ENCODE measurements around the gene FBXO38. TPM values are rescaled to one million over a fixed set of nuclear protein-coding genes. Genes with fewer than 3 reads are reported as not detected.

FBXO38 gene
- total RNA-seq, 1 experiment from 2014 or later, result 29.4 TPM

DNA sequence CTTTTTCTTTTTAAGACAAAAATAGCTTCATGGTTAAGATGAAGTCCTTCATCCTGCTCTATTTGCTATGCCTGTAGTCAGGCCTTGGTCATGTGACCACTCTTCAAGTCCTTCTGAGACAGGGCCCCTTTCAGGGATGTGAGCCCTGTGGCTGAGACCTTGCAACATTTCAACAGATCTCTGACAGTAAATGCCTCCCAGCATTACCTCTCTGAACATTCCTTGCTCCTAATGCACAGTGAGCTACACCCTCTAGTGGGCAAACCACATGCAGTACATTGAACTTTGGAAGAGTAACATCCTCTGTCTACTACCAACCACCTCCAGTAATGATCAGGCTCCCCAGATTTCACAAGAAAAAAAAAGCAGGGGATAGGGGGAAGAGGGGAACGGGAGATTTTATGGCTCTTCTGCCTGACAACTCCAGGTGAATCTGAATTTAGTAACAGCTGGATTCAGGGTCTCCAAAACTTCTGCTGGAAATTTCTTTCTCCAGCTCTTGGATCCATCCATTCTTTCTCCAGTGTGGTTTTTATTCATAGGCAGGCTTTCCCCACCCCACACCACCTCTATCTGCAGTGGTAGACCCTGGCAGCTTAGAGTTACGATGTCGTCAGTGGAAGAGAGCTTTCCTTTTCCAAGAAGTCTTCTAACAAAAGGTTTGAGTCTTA lies 8.9 kb upstream of the FBXO38 start:
- H3K4me3 ChIP-seq, result no peak overlapping the region
- DNase-seq, result peak; percentile 29
- no peaks in the 10 kb centered on the region for H3K36me3 ChIP-seq
- H3K27me3 ChIP-seq, result no peaks in the 10 kb centered on the region
- no peaks in the 10 kb centered on the region for H3K9me3 ChIP-seq

GRCh38 chr5:148376198-148376597 lies 7.6 kb upstream of the FBXO38 start:
- Histone ChIP-seq H3K4me3 (no peak overlapping the region), H3K27me3 (no peaks in the 10 kb centered on the region), H3K9me3 (no peaks in the 10 kb centered on the region), H3K36me3 (no peaks in the 10 kb centered on the region)
- DNase-seq, result no peak

- no peaks in the 10 kb centered on the region for H3K9me3 ChIP-seq
- H3K4me3 ChIP-seq, result no peak overlapping the region
- DNase-seq, result no peak
- no peaks in the 10 kb centered on the region for H3K27me3 ChIP-seq
- no peaks in the 10 kb centered on the region for H3K36me3 ChIP-seq
Measured at GRCh38 chr5:148378670-148379069, 5.1 kb upstream of the FBXO38 start.

DNA sequence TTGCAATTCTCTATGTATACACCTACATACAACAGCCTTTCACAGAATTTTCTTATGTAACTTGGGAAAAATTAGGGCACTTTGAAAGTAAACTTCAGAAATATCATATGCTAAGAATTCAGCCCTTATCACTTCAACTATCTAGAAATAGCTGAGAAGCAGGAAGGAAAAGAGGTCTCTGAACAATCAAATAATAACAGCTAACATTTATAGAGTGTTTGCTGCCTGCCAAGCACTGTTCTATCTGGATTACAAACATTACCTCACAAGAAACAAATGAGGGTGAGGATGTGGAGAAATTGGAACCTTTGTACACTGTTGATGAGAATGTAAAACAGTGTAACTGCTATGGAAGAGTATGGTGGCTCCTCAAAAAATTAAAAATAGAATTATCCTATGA lies 4.4 kb upstream of the FBXO38 start:
- H3K36me3 ChIP-seq, result peaks cover 4% of the 10 kb centered on the region; the same call in 1 of the 2 replicates
- no peak for DNase-seq
- no peaks in the 10 kb centered on the region for H3K9me3 ChIP-seq
- H3K4me3 ChIP-seq, result no peak overlapping the region
- no peaks in the 10 kb centered on the region for H3K27me3 ChIP-seq

GRCh38 chr5:148381906-148382305 lies 1.9 kb upstream of the FBXO38 start:
- DNase-seq, result no peak
- peaks cover 9% of the 10 kb centered on the region for H3K36me3 ChIP-seq
- no peak overlapping the region for H3K4me3 ChIP-seq
- H3K9me3 ChIP-seq, result no peaks in the 10 kb centered on the region
- no peaks in the 10 kb centered on the region for H3K27me3 ChIP-seq

DNA sequence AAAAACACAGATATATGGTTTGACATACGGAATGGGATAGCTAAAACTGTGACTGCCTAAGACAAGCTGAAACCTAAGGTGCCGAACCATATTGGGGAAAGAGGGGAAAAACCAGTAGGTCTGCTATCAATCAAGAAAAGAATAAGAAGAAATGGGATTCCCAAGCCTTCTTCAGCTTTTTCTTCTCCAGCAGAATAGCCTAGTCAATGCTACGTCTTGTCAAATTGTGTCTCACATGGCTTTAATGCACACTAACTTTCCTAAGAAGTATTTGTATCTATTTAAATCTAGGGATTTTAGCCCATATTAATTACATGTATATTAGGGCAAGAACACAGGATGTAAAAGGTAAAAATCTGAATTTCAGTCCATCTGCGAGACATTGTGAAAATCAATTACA lies 797 bp upstream of the FBXO38 start:
- H3K36me3 ChIP-seq, result peaks cover 9% of the 10 kb centered on the region
- H3K9me3 ChIP-seq, result no peaks in the 10 kb centered on the region
- no peak for DNase-seq
- H3K4me3 ChIP-seq, result peak overlapping the region; percentile 85
- no peaks in the 10 kb centered on the region for H3K27me3 ChIP-seq

- DNase-seq, result no peak
- no peaks in the 10 kb centered on the region for H3K27me3 ChIP-seq
- peaks cover 15% of the 10 kb centered on the region for H3K36me3 ChIP-seq
- H3K4me3 ChIP-seq, result peak overlapping the region; percentile 85
- H3K9me3 ChIP-seq, result no peaks in the 10 kb centered on the region
Measured at GRCh38 chr5:148384380-148384737, 601 bp downstream of the FBXO38 start.

DNA sequence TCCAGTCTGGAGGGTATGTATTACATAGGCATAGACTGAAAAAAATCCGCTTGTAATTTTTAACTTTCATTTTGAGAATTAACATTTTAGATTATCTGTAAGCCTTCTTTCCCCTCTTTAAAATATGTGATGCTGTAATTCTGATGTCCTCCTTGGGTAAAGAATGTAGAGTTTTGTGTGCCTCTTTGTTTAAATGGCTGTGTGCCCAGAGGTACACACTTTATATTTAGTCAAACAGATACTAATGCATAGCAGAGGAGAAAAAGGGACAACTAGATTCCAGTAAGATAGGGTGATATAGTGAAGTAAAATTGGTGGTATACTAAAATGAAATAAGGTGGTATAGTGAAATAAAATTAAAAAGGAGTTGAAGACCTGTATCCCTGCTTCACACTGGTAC lies 1.3 kb downstream of the FBXO38 start:
- Histone ChIP-seq H3K27me3 (no peaks in the 10 kb centered on the region), H3K9me3 (no peaks in the 10 kb centered on the region), H3K36me3 (peaks cover 15% of the 10 kb centered on the region), H3K4me3 (peak overlapping the region; percentile 85)
- DNase-seq, result no peak

GRCh38 chr5:148386041-148386440 lies 2.3 kb downstream of the FBXO38 start:
- H3K4me3 ChIP-seq, result no peak overlapping the region
- no peaks in the 10 kb centered on the region for H3K9me3 ChIP-seq
- no peaks in the 10 kb centered on the region for H3K27me3 ChIP-seq
- peaks cover 18% of the 10 kb centered on the region for H3K36me3 ChIP-seq
- no peak for DNase-seq

GRCh38 chr5:148387325-148387724 lies 3.6 kb downstream of the FBXO38 start:
- peaks cover 22% of the 10 kb centered on the region for H3K36me3 ChIP-seq
- H3K4me3 ChIP-seq, result no peak overlapping the region
- H3K9me3 ChIP-seq, result no peaks in the 10 kb centered on the region
- no peaks in the 10 kb centered on the region for H3K27me3 ChIP-seq
- DNase-seq, result no peak

DNA sequence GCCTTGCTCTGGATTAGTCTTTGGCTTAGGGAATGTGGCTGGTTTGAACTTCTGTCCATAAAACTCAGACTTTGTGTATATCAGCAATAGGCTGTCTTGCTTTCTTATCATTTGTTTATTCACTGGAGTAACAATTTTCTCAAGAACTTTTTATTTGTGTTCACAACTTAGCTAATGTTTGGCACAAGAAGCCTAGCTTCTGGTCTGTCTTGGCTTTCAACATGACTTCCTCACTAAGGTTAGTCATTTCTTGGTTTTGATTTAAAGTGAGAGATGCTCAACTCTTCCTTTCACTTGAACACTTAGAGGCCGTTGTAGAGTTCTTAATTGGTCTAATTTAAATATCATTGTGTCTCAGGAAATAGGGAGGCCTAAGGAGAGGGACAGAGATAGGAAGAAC lies 4.9 kb downstream of the FBXO38 start:
- Histone ChIP-seq H3K27me3 (no peaks in the 10 kb centered on the region), H3K9me3 (no peaks in the 10 kb centered on the region), H3K36me3 (peaks cover 27% of the 10 kb centered on the region), H3K4me3 (no peak overlapping the region)
- DNase-seq, result no peak

- Histone ChIP-seq H3K4me3 (no peak overlapping the region), H3K27me3 (no peaks in the 10 kb centered on the region), H3K36me3 (peaks cover 40% of the 10 kb centered on the region), H3K9me3 (no peaks in the 10 kb centered on the region)
- no peak for DNase-seq
Measured at GRCh38 chr5:148390914-148391313, 7.2 kb downstream of the FBXO38 start.

DNA sequence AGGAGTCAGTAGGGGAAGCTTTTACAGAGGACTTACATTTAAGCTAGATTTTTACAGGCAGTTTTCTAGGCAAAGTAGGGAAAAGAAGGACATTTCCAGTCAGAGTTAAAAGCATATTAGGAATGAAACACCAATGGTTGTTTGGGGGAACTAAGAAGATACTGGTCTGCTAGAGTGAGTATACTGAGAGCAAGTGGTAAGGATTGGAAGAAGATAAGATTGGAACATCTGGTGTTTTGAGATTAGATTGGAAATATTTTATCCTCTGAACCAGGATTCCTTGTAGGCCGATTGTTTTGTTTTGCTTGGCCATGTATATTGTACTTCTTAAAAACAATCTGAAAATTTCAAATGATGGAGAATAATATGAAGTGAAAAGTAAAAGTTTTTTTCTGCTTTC lies 7.7 kb downstream of the FBXO38 start:
- Histone ChIP-seq H3K27me3 (no peaks in the 10 kb centered on the region), H3K4me3 (no peak overlapping the region), H3K9me3 (no peaks in the 10 kb centered on the region), H3K36me3 (peaks cover 43% of the 10 kb centered on the region)
- no peak for DNase-seq

DNA sequence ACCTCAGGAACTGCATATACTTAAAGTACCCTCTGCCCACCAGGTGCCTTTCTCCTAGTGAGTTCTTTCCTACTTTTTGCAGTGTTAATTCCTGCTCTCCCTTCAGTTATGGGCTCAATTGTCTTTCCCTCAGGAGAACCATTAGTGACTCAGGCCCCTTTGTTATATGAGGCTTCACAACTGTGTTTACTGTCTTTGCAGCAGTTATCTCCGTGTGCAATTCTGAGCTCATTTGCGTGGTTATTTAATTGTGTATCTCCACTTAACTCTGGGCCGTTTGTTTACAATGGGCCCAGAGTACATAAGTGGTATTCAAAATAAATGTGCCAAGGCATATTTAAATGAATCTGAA lies 9.6 kb downstream of the FBXO38 start:
- Histone ChIP-seq H3K36me3 (peaks cover 55% of the 10 kb centered on the region), H3K9me3 (no peaks in the 10 kb centered on the region), H3K27me3 (no peaks in the 10 kb centered on the region), H3K4me3 (no peak overlapping the region)
- DNase-seq, result no peak

GRCh38 chr5:148394587-148395019 lies 10.8 kb downstream of the FBXO38 start:
- H3K27me3 ChIP-seq, result no peaks in the 10 kb centered on the region
- DNase-seq, result no peak
- H3K9me3 ChIP-seq, result no peaks in the 10 kb centered on the region
- H3K36me3 ChIP-seq, result peaks cover 64% of the 10 kb centered on the region
- no peak overlapping the region for H3K4me3 ChIP-seq

DNA sequence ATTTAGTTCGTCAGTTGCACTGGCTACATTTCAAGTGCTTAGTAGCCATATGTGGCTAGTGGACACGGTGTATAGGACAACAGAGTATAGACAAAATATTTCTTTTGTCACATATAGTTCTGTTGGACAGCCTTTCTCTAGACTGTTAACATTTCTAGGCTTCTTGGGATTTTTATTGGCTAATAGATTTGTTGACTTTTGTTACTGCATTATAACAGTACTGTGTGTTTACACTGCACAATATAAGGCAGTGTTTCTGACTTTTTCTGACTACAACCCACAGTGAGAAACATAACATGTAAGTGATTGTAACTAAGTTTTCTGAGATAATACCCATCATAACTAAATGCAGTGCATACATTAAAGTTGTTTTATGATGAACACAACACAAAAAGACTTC lies 11.3 kb downstream of the FBXO38 start:
- Histone ChIP-seq H3K9me3 (no peaks in the 10 kb centered on the region), H3K27me3 (no peaks in the 10 kb centered on the region), H3K36me3 (peaks cover 67% of the 10 kb centered on the region), H3K4me3 (no peak overlapping the region)
- DNase-seq, result no peak

- no peaks in the 10 kb centered on the region for H3K9me3 ChIP-seq
- H3K4me3 ChIP-seq, result no peak overlapping the region
- no peaks in the 10 kb centered on the region for H3K27me3 ChIP-seq
- DNase-seq, result no peak
- peaks cover 84% of the 10 kb centered on the region for H3K36me3 ChIP-seq
Measured at GRCh38 chr5:148397968-148398595, 14.3 kb downstream of the FBXO38 start.

DNA sequence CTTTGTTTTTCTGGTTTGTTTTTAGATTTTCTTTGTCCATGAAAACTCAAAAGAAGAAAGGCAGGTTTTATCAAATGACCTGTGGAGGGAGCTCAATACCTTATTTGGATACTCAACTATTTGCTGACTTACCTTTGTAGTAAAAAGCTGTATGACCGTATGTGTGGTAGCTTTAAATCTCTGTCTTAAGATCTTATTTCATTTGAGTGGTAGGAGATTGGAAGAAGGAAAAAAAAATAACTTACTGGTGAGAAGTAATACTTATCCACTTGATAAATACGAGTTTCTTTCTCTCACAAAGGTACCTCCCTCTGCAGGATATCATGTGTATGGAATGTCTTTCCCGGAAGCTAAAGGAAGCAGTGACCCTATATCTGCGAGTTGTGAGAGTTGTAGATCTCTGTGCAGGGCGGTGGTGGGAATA lies 15.0 kb downstream of the FBXO38 start:
- H3K36me3 ChIP-seq, result peaks cover 89% of the 10 kb centered on the region
- H3K27me3 ChIP-seq, result no peaks in the 10 kb centered on the region
- DNase-seq, result no peak
- H3K9me3 ChIP-seq, result no peaks in the 10 kb centered on the region
- no peak overlapping the region for H3K4me3 ChIP-seq
